Panc1 (cell line): ENCODE results near the gene TLE1. TPM values are rescaled to one million over a fixed set of nuclear protein-coding genes. Genes with fewer than 3 reads are reported as not detected.

Experiments
- ATAC-seq: fragments of 200-7000 bp; cut with Tn5 transposase; 2 replicates; pipeline ENCODE4 v1.9.1; 2020; ENCODE audit warnings: mild to moderate bottlenecking, moderate library complexity
- BruUV-seq: library from RNA; stranded (reverse); fragments of 400-500 nt; replicated peaks from 2 replicates; lab custom pipeline; 2021; lab: Mats Ljungman, UMichigan
- CTCF ChIA-PET: fragments of 300-600 bp; sonication (Branson Sonifier 250); formaldehyde crosslinking; loops from one replicate; lab custom pipeline; 2022; ENCODE audit warnings: antibody characterized with exemption; lab: Charles Lee
- POLR2A ChIA-PET: fragments of 300-600 bp; sonication (Branson Sonifier 250); formaldehyde crosslinking; loops from one replicate; lab custom pipeline; 2022; ENCODE audit warnings: antibody characterized with exemption; lab: Charles Lee
- DNase-seq: peaks from one replicate; pipeline ENCODE4 v3.0.0-alpha.2; 2010; ENCODE audit warnings: low read depth, low spot score
- H3K27ac ChIP-seq: 2 replicates; pipeline ENCODE4 v1.5.1; 2011; ENCODE audit warnings: mild to moderate bottlenecking, low read length, inconsistent platforms
- H3K27me3 ChIP-seq: fragments of 200-500 bp; sonication (Bioruptor generic); 2 replicates; pipeline ENCODE4 v1.6.0; 2014; ENCODE audit warnings: low read length, inconsistent platforms; ENCODE audit not compliant: control insufficient read depth, insufficient read depth
- H3K36me3 ChIP-seq: fragments of 200-500 bp; sonication (Bioruptor generic); 2 replicates; pipeline ENCODE4 v1.5.1; 2014; ENCODE audit warnings: inconsistent platforms, mild to moderate bottlenecking, low read length, moderate library complexity; ENCODE audit not compliant: control insufficient read depth, insufficient read depth
- H3K4me1 ChIP-seq: 2 replicates; pipeline ENCODE4 v1.5.1; 2011; ENCODE audit warnings: inconsistent platforms, mild to moderate bottlenecking, low read length, moderate library complexity; ENCODE audit not compliant: control insufficient read depth, insufficient read depth
- H3K4me3 ChIP-seq, 2 experiments: 2 replicates each; pipeline ENCODE4 v1.5.1; 2011 to 2012; ENCODE audit warnings: low read depth in 2 of 2, low read length in 2 of 2, mild to moderate bottlenecking in 2 of 2, inconsistent platforms in 1 of 2, moderate library complexity in 1 of 2
- H3K9me3 ChIP-seq: fragments of 200-500 bp; sonication (Bioruptor generic); 2 replicates; pipeline ENCODE4 v1.5.1; 2014; ENCODE audit warnings: low read depth, mild to moderate bottlenecking, inconsistent platforms, low read length, moderate library complexity; ENCODE audit not compliant: control insufficient read depth, insufficient read depth
- POLR2AphosphoS5 ChIP-seq: IDR thresholded peaks from 2 replicates; pipeline ENCODE4 v1.6.1; 2012; ENCODE audit warnings: mild to moderate bottlenecking, low read depth, low read length, moderate library complexity
- SIN3A ChIP-seq: IDR thresholded peaks from 2 replicates; pipeline ENCODE4 v1.6.1; 2012; ENCODE audit warnings: low read depth, mild to moderate bottlenecking, low read length, moderate library complexity, borderline replicate concordance; ENCODE audit not compliant: insufficient read depth
- TCF7L2 ChIP-seq: IDR thresholded peaks from 2 replicates; pipeline ENCODE4 v1.6.1; 2011; ENCODE audit warnings: mild to moderate bottlenecking, low read depth, low read length, inconsistent platforms
- in situ Hi-C: cut with HindIII; loops from 2 replicates; pipeline ENCODE4 v1.10.0; 2016; ENCODE audit warnings: low sequenced_read_pairs, low pct_unique_long_range_greater_than_20kb
- intact Hi-C: fragments of 100-400 bp; cut with micrococcal nuclease; formaldehyde crosslinking; loops from one replicate; pipeline ENCODE4 v1.10.0; 2022; ENCODE audit not compliant: unreplicated experiment
- total RNA-seq: library from RNA; stranded (reverse); gene quantifications from one replicate; pipeline ENCODE4 v1.2.1, GENCODE V29; 2021; ENCODE audit not compliant: unreplicated experiment
- TF ChIP-seq, protein P1 (sequence below): fragments of 450-650 bp; IDR thresholded peaks from 2 replicates; pipeline ENCODE4 v1.5.1; 2017; ENCODE audit warnings: mild to moderate bottlenecking
- TF ChIP-seq, protein P2 (sequence below), 2 experiments: IDR thresholded peaks; 2 replicates each; pipeline ENCODE4 v1.6.1; 2011 to 2012; ENCODE audit warnings: low read depth in 2 of 2, control low read depth in 1 of 2, low read length in 1 of 2, mild to moderate bottlenecking in 1 of 2, moderate library complexity in 1 of 2; ENCODE audit not compliant: insufficient read depth in 1 of 2

TLE1 gene
- total RNA-seq, 1 experiment from 2014 or later: 12.9 TPM

DNA sequence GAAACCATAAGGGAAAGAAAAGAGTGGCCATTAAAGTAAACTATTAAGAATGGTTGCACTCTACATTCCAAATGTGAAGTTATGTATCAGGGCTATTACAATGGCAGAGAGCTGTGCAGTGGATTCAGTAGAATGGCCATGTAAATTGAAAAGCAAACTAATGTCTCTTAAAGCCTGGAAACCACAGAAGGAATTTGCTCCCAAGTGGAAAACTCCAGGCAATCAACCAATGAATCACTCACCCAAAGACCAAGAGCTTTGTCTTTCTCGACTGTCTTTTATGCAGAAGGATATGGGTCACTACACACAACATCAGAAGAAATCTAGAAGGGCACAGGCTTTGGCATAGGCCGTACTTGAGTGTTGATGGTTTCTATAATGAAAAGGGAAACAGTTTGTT, 114.9 kb downstream of the TLE1 start:
- Histone ChIP-seq H3K36me3 (no peaks in the 10 kb centered on the region), H3K27me3 (no peaks in the 10 kb centered on the region), H3K4me1 (no peaks in the 10 kb centered on the region), H3K9me3 (no peaks in the 10 kb centered on the region), H3K4me3 (no peak overlapping the region), H3K27ac (no peak overlapping the region)
- intact Hi-C loops (no loop called here), in situ Hi-C loops (no loop called here)
- ChIA-PET POLR2A (no interaction called here), CTCF (no interaction called here)
- TF ChIP-seq, protein P1, sequence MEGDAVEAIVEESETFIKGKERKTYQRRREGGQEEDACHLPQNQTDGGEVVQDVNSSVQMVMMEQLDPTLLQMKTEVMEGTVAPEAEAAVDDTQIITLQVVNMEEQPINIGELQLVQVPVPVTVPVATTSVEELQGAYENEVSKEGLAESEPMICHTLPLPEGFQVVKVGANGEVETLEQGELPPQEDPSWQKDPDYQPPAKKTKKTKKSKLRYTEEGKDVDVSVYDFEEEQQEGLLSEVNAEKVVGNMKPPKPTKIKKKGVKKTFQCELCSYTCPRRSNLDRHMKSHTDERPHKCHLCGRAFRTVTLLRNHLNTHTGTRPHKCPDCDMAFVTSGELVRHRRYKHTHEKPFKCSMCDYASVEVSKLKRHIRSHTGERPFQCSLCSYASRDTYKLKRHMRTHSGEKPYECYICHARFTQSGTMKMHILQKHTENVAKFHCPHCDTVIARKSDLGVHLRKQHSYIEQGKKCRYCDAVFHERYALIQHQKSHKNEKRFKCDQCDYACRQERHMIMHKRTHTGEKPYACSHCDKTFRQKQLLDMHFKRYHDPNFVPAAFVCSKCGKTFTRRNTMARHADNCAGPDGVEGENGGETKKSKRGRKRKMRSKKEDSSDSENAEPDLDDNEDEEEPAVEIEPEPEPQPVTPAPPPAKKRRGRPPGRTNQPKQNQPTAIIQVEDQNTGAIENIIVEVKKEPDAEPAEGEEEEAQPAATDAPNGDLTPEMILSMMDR: no peak
- TF ChIP-seq, protein P2, sequence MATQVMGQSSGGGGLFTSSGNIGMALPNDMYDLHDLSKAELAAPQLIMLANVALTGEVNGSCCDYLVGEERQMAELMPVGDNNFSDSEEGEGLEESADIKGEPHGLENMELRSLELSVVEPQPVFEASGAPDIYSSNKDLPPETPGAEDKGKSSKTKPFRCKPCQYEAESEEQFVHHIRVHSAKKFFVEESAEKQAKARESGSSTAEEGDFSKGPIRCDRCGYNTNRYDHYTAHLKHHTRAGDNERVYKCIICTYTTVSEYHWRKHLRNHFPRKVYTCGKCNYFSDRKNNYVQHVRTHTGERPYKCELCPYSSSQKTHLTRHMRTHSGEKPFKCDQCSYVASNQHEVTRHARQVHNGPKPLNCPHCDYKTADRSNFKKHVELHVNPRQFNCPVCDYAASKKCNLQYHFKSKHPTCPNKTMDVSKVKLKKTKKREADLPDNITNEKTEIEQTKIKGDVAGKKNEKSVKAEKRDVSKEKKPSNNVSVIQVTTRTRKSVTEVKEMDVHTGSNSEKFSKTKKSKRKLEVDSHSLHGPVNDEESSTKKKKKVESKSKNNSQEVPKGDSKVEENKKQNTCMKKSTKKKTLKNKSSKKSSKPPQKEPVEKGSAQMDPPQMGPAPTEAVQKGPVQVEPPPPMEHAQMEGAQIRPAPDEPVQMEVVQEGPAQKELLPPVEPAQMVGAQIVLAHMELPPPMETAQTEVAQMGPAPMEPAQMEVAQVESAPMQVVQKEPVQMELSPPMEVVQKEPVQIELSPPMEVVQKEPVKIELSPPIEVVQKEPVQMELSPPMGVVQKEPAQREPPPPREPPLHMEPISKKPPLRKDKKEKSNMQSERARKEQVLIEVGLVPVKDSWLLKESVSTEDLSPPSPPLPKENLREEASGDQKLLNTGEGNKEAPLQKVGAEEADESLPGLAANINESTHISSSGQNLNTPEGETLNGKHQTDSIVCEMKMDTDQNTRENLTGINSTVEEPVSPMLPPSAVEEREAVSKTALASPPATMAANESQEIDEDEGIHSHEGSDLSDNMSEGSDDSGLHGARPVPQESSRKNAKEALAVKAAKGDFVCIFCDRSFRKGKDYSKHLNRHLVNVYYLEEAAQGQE (IDR thresholded peaks at IDR 0.05; ENCODE audit: insufficient read depth in 1 of 2, low read depth in 2 of 2, low read length in 1 of 2): no peak
- TF ChIP-seq SIN3A (no peak), POLR2AphosphoS5 (no peak), TCF7L2 (no peak)
- DNase-seq (no peak), ATAC-seq (no peak)
- no TSS peak for BruUV-seq

DNA sequence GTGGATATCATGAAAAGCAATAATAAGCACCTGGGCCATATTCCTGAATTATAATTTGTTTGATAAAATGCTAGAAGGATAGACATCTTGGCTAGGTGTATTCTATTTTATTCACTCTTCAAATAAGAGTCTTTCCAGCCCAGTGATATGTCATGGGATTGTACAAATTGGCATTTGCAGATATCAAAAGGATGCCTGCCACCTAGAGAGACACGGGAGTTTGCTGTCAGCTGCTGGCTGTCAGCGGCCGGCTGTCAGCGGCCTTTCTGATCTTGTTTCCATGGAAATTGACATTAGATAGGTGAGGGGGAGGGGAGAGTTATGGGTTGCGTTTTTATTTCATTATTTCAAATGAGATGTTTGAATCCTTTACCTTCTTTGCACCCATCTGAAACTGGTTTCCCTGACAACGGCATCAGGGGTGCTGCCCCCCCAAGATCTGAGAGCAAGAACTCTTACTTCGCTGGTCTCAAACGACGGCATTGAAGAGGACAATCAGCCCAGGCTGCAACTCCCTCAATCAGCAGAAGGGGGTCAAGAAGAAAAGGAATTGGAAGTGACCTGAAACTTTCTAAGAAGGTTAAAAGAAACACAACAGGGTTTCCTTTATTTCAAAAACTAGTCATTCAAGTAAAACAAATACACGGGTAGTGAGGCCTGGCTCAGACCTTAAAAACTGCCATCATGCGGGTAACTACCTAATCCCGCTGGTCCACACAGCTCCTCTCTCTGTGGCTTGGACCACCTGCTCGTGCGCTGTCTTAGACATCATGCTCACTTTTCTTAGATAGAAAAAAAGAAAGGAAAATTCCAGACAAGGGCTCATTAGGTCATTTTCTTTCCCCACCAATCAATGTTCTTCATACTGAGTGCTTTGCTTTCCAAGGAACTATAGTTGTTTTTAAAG, 115.7 kb downstream of the TLE1 start:
- H3K27me3 ChIP-seq: no peaks in the 10 kb centered on the region
- no peak overlapping the region for H3K27ac ChIP-seq
- no peak for ATAC-seq
- DNase-seq: no peak
- BruUV-seq: no TSS peak
- CTCF ChIA-PET: no interaction called here
- H3K9me3 ChIP-seq: no peaks in the 10 kb centered on the region
- intact Hi-C loops: no loop called here
- H3K4me1 ChIP-seq: no peaks in the 10 kb centered on the region
- POLR2A ChIA-PET: no interaction called here
- in situ Hi-C loops: no loop called here
- H3K36me3 ChIP-seq: no peaks in the 10 kb centered on the region
- no peak for TF ChIP-seq POLR2AphosphoS5
- TF ChIP-seq TCF7L2: no peak
- TF ChIP-seq, protein P1: no peak
- TF ChIP-seq, protein P2 (IDR thresholded peaks at IDR 0.05; ENCODE audit: insufficient read depth in 1 of 2, low read depth in 2 of 2, low read length in 1 of 2): no peak
- TF ChIP-seq SIN3A: no peak
- no peak overlapping the region for H3K4me3 ChIP-seq
